Measurements from ENCODE around the gene FBXL22.

FBXL22 gene

DNA sequence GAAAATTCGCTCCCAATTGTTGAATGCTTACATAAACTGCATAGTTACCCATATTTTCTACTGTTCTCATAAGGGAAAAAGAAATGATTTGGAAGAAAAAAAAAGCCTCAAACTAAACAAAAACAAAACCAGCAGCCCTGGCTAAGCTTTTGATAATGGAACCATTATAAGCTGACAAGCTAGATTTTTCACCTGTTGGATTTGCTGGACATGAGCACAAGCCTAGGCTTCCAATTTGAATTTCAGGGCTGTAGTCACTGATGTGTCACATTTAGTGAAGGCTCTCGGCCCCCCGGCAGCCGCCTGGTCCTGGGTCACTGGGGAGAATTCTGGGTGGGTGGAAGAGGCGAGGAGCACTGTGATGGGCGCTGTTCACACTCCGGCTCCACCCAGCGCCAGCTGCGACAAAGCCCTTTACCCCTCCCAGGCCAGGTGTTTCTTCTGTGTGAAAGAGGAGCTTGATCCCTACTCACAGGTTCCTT, 4.6 kb downstream of the FBXL22 start:
- Histone ChIP-seq H3K27ac (no peak overlapping the region), H3K27me3 (replicated peaks) (no peaks in the 10 kb centered on the region), H3K36me3 (replicated peaks) (no peaks in the 10 kb centered on the region), H3K4me3 (ENCODE audit: low read depth, low read length) (peak overlapping the region; percentile 74)
- in situ Hi-C loops (cut with HindIII; ENCODE audit: low pct_ligation_motif_present, low sequenced_read_pairs): no loop called here
- no peak for DNase-seq
- TF ChIP-seq, protein P1, sequence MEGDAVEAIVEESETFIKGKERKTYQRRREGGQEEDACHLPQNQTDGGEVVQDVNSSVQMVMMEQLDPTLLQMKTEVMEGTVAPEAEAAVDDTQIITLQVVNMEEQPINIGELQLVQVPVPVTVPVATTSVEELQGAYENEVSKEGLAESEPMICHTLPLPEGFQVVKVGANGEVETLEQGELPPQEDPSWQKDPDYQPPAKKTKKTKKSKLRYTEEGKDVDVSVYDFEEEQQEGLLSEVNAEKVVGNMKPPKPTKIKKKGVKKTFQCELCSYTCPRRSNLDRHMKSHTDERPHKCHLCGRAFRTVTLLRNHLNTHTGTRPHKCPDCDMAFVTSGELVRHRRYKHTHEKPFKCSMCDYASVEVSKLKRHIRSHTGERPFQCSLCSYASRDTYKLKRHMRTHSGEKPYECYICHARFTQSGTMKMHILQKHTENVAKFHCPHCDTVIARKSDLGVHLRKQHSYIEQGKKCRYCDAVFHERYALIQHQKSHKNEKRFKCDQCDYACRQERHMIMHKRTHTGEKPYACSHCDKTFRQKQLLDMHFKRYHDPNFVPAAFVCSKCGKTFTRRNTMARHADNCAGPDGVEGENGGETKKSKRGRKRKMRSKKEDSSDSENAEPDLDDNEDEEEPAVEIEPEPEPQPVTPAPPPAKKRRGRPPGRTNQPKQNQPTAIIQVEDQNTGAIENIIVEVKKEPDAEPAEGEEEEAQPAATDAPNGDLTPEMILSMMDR (IDR thresholded peaks at IDR 0.05; ENCODE audit: low read depth, low read length, missing control alignments): no peak

DNA sequence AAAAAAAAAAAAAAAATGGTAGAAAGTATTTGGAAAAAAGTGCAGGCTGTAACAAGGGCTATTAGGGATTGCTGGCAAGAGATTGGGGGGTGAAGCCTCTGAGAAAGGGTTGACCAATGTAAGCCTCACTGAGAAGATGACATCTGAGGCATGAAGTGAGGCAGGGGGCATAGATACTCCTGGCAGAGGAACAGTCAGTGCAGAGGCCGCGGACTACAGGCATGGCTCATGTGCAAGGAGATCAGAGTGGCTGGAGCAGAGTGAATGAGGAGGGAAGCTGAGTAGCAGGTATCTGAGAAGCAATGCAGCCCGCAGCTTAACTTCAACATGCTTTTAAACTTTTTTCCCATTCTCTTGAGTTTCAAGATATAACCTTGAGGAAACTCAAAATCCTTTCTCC, 5.4 kb downstream of the FBXL22 start:
- Histone ChIP-seq H3K27me3 (replicated peaks) (no peaks in the 10 kb centered on the region), H3K4me3 (ENCODE audit: low read depth, low read length) (no peak overlapping the region), H3K36me3 (replicated peaks) (peaks cover under 1% of the 10 kb centered on the region), H3K27ac (no peak overlapping the region)
- no peak for DNase-seq
- TF ChIP-seq, protein P1 (IDR thresholded peaks at IDR 0.05; ENCODE audit: low read depth, low read length, missing control alignments): no peak
- in situ Hi-C loops (cut with HindIII; ENCODE audit: low pct_ligation_motif_present, low sequenced_read_pairs): no loop called here

DNA sequence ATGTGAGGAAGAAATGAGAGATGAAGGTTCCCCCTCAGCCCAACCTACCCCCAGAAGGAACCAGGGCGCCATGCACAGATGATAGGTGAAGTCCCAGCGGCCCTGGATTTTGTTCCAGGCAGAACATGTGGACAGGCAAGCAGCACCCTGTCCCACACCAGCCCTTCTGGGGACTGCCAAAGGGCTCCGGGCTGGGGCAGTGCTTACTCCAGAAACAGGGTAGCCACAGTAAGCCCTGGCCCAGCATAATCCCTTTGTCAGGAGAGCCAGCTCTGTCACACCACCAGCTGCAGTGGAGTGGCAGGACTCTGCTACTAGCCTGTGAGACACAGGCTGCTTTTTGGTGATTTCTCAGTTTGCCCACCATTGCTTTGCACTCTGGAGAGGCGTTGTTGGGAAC, 6.3 kb downstream of the FBXL22 start:
- H3K4me3 ChIP-seq (ENCODE audit: low read depth, low read length): no peak overlapping the region
- H3K27ac ChIP-seq: no peak overlapping the region
- TF ChIP-seq, protein P1 (IDR thresholded peaks at IDR 0.05; ENCODE audit: low read depth, low read length, missing control alignments): no peak
- no peaks in the 10 kb centered on the region for H3K27me3 ChIP-seq (replicated peaks)
- in situ Hi-C loops (cut with HindIII; ENCODE audit: low pct_ligation_motif_present, low sequenced_read_pairs): no loop called here
- no peak for DNase-seq
- peaks cover 8% of the 10 kb centered on the region for H3K36me3 ChIP-seq (replicated peaks)

DNA sequence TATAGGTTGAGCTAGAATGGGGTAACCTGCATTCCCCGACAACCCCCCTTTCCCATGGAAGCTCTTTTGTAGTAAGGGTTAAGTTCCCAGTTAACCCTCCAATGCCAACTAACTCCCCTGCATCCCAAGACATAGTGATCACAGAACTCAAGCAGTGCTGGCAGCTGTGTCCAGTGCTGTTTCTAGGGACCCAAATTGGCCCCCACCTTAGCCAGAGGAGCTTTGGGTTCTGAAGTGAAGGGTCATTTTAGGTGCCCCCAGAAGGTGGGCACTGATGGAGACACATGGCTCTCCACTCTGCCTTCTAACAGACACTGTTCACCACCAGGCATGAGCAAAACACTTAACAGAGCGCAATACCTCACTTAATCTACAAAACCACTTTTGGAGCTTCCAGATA, 7.1 kb downstream of the FBXL22 start:
- Histone ChIP-seq H3K27me3 (replicated peaks) (no peaks in the 10 kb centered on the region), H3K36me3 (replicated peaks) (peaks cover 8% of the 10 kb centered on the region), H3K27ac (no peak overlapping the region), H3K4me3 (ENCODE audit: low read depth, low read length) (no peak overlapping the region)
- TF ChIP-seq, protein P1 (IDR thresholded peaks at IDR 0.05; ENCODE audit: low read depth, low read length, missing control alignments): no peak
- in situ Hi-C loops (cut with HindIII; ENCODE audit: low pct_ligation_motif_present, low sequenced_read_pairs): no loop called here
- DNase-seq: no peak

DNA sequence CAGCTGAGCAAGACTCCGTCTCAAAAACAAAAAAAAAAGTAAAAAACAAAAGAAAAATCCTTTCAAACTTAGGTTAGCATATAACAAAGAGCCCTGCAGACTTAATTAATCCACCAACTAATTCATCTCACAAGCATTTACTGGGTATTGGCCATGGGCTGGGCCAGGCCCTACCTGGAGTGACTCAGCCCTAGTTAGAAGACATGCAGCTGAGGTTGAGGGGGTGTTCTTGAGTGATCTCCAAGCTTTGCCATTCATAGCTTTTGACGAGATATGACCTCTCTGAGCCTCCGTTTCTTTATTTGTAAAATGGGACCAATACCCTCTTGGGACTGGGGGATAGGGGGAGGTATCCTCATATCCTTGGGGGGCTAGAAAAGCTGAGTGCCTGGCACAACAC, 7.8 kb downstream of the FBXL22 start:
- no peak for DNase-seq
- H3K27me3 ChIP-seq (replicated peaks): no peaks in the 10 kb centered on the region
- H3K27ac ChIP-seq: no peak overlapping the region
- TF ChIP-seq, protein P1 (IDR thresholded peaks at IDR 0.05; ENCODE audit: low read depth, low read length, missing control alignments): no peak
- in situ Hi-C loops (cut with HindIII; ENCODE audit: low pct_ligation_motif_present, low sequenced_read_pairs): no loop called here
- H3K4me3 ChIP-seq (ENCODE audit: low read depth, low read length): no peak overlapping the region
- peaks cover 8% of the 10 kb centered on the region for H3K36me3 ChIP-seq (replicated peaks)

DNA sequence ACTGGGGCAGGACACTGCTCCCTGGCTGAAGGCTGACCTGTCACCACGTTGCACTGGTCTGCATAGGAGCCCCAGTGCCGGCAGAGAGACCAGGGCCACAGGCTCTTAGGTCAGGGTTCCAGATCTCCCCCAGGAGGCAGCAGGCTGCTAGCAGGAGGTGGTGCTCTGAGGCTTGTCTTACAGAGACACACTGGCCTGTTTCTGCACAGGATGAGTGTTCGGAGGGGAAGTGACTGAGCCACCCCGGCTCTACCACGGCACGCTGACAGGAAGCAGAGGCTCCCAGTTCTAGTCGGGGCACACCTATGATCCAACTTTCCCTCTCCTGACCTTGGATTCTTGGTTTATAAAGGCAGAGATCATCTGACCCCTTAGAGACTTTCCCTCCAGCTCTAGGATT, 8.6 kb downstream of the FBXL22 start:
- H3K27ac ChIP-seq: no peak overlapping the region
- DNase-seq: no peak
- H3K36me3 ChIP-seq (replicated peaks): peaks cover 8% of the 10 kb centered on the region
- TF ChIP-seq, protein P1 (IDR thresholded peaks at IDR 0.05; ENCODE audit: low read depth, low read length, missing control alignments): no peak
- in situ Hi-C loops (cut with HindIII; ENCODE audit: low pct_ligation_motif_present, low sequenced_read_pairs): no loop called here
- H3K4me3 ChIP-seq (ENCODE audit: low read depth, low read length): no peak overlapping the region
- H3K27me3 ChIP-seq (replicated peaks): no peaks in the 10 kb centered on the region
